ENCODE results near the gene ZBTB46.

DNA sequence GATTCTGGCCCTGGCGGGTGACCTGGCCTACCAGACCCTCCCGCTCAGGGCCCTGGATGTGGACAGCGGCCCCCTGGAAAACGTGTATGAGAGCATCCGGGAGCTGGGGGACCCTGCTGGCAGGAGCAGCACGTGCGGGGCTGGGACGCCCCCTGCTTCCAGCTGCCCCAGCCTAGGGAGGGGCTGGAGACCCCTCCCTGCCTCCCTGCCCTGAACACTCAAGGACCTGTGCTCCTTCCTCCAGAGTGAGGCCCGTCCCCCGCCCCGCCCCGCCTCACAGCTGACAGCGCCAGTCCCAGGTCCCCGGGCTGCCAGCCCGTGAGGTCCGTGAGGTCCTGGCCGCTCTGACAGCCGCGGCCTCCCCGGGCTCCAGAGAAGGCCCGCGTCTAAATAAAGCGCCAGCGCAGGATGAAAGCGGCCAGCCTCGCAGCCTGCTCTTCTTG, 92.4 kb downstream of the ZBTB46 start:
- TF ChIP-seq, protein P1, sequence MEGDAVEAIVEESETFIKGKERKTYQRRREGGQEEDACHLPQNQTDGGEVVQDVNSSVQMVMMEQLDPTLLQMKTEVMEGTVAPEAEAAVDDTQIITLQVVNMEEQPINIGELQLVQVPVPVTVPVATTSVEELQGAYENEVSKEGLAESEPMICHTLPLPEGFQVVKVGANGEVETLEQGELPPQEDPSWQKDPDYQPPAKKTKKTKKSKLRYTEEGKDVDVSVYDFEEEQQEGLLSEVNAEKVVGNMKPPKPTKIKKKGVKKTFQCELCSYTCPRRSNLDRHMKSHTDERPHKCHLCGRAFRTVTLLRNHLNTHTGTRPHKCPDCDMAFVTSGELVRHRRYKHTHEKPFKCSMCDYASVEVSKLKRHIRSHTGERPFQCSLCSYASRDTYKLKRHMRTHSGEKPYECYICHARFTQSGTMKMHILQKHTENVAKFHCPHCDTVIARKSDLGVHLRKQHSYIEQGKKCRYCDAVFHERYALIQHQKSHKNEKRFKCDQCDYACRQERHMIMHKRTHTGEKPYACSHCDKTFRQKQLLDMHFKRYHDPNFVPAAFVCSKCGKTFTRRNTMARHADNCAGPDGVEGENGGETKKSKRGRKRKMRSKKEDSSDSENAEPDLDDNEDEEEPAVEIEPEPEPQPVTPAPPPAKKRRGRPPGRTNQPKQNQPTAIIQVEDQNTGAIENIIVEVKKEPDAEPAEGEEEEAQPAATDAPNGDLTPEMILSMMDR (conservative IDR thresholded peaks at IDR 0.05), result no peak
- TF ChIP-seq ZFX (IDR thresholded peaks at IDR 0.05), result no peak

All from C4-2B (cell line).